Mesenchymal stem cell (in vitro differentiated cells and primary cell): Measurements from ENCODE around the gene YPEL1.

Experiments
- DNase-seq: peaks from one replicate; pipeline ENCODE4 v3.0.0-alpha.2; 2013
- H2AFZ ChIP-seq: one replicate; pipeline ENCODE4 v1.6.1; 2013; ENCODE audit warnings: low read depth, mild to moderate bottlenecking, control low read depth, inconsistent platforms, low read length, moderate library complexity
- H2AK5ac ChIP-seq: 2 replicates; pipeline ENCODE4 v1.6.1; 2013; ENCODE audit warnings: low read length, moderate library complexity, mild to moderate bottlenecking, inconsistent platforms; ENCODE audit not compliant: severe bottlenecking
- H2BK120ac ChIP-seq: one replicate; pipeline ENCODE4 v1.6.1; 2013; ENCODE audit warnings: low read depth, mild to moderate bottlenecking, inconsistent platforms, low read length, moderate library complexity
- H2BK12ac ChIP-seq, 2 experiments: one replicate each; pipeline ENCODE4 v1.6.1; 2013; ENCODE audit warnings: inconsistent platforms in 2 of 2, low read length in 2 of 2, mild to moderate bottlenecking in 2 of 2, moderate library complexity in 2 of 2, control low read depth in 1 of 2
- H2BK15ac ChIP-seq: one replicate; pipeline ENCODE4 v1.6.1; 2013; ENCODE audit warnings: mild to moderate bottlenecking, low read depth, inconsistent platforms; ENCODE audit not compliant: poor library complexity, severe bottlenecking
- H2BK5ac ChIP-seq: 2 replicates; pipeline ENCODE4 v1.6.1; 2013; ENCODE audit warnings: low read depth, mild to moderate bottlenecking, low read length, control low read depth, inconsistent platforms; ENCODE audit not compliant: poor library complexity, severe bottlenecking
- H3K14ac ChIP-seq, 2 experiments: one replicate each; pipeline ENCODE4 v1.6.1; 2013; ENCODE audit warnings: inconsistent platforms in 2 of 2, low read length in 2 of 2, control low read depth in 1 of 2, mild to moderate bottlenecking in 1 of 2, moderate library complexity in 1 of 2
- H3K18ac ChIP-seq, 2 experiments: one replicate each; pipeline ENCODE4 v1.6.1; 2013; ENCODE audit warnings: inconsistent platforms in 2 of 2, low read length in 2 of 2, control low read depth in 1 of 2, low read depth in 1 of 2, mild to moderate bottlenecking in 1 of 2
- H3K23ac ChIP-seq, 2 experiments: one replicate each; pipeline ENCODE4 v1.6.1; 2013; ENCODE audit warnings: inconsistent platforms in 2 of 2, low read length in 2 of 2, mild to moderate bottlenecking in 2 of 2, moderate library complexity in 2 of 2, control low read depth in 1 of 2
- H3K27ac ChIP-seq: 2 replicates; pipeline ENCODE4 v1.5.1; 2013; ENCODE audit warnings: mild to moderate bottlenecking, moderate library complexity, low read length, control low read depth, inconsistent platforms; ENCODE audit not compliant: poor library complexity, severe bottlenecking
- H3K27me3 ChIP-seq, 2 experiments: 2 replicates each; pipeline versions ENCODE4 v1.6.1 to v1.7.0; 2013; ENCODE audit warnings: low read length in 2 of 2, mild to moderate bottlenecking in 2 of 2, moderate library complexity in 2 of 2, control low read depth in 1 of 2, inconsistent platforms in 1 of 2; ENCODE audit not compliant: control insufficient read depth in 1 of 2, insufficient read depth in 1 of 2
- H3K36me3 ChIP-seq, 2 experiments: 2 replicates each; pipeline versions ENCODE4 v1.6.1 to v1.7.0; 2013; ENCODE audit warnings: low read length in 2 of 2, control low read depth in 1 of 2, inconsistent platforms in 1 of 2, low read depth in 1 of 2, mild to moderate bottlenecking in 1 of 2; ENCODE audit not compliant: insufficient read depth in 2 of 2, control insufficient read depth in 1 of 2
- H3K4ac ChIP-seq, 2 experiments: one replicate each; pipeline ENCODE4 v1.6.1; 2013; ENCODE audit warnings: inconsistent platforms in 2 of 2, low read length in 2 of 2, mild to moderate bottlenecking in 2 of 2, moderate library complexity in 2 of 2, control low read depth in 1 of 2, low read depth in 1 of 2
- H3K4me1 ChIP-seq: 2 replicates; pipeline ENCODE4 v1.6.1; 2013; ENCODE audit warnings: low read depth, low read length, control low read depth; ENCODE audit not compliant: control insufficient read depth, insufficient read depth
- H3K4me2 ChIP-seq: 2 replicates; pipeline ENCODE4 v1.6.1; 2013; ENCODE audit warnings: low read length, mild to moderate bottlenecking, inconsistent platforms; ENCODE audit not compliant: poor library complexity, severe bottlenecking
- H3K4me3 ChIP-seq, 2 experiments: 2 replicates each; pipeline versions ENCODE4 v1.5.1 to v1.7.0; 2013; ENCODE audit warnings: low read length in 2 of 2, mild to moderate bottlenecking in 2 of 2, control low read depth in 1 of 2, low read depth in 1 of 2; ENCODE audit not compliant: insufficient read depth in 1 of 2
- H3K79me1 ChIP-seq: replicated peaks from 2 replicates; pipeline ENCODE4 v1.6.1; 2013; ENCODE audit warnings: mild to moderate bottlenecking, control low read depth, low read length, inconsistent platforms; ENCODE audit not compliant: poor library complexity, severe bottlenecking
- H3K9ac ChIP-seq: 2 replicates; pipeline ENCODE4 v1.7.0; 2013; ENCODE audit warnings: mild to moderate bottlenecking, low read length, moderate library complexity
- H3K9me3 ChIP-seq: 2 replicates; pipeline ENCODE4 v1.7.0; 2013; ENCODE audit warnings: mild to moderate bottlenecking, low read length; ENCODE audit not compliant: control insufficient read depth
- H4K8ac ChIP-seq: one replicate; pipeline ENCODE4 v1.6.1; 2013; ENCODE audit warnings: inconsistent platforms, mild to moderate bottlenecking, low read length, moderate library complexity
- H4K91ac ChIP-seq: one replicate; pipeline ENCODE4 v1.6.1; 2013; ENCODE audit warnings: mild to moderate bottlenecking, low read length, inconsistent platforms
- WGBS: methylation state at CpG from one replicate; pipeline ENCODE4 v1.1.7; 2013; ENCODE audit warnings: mixed read lengths; 5-methylcytosine and 5-hydroxymethylcytosine counted together

The YPEL1 gene

DNA sequence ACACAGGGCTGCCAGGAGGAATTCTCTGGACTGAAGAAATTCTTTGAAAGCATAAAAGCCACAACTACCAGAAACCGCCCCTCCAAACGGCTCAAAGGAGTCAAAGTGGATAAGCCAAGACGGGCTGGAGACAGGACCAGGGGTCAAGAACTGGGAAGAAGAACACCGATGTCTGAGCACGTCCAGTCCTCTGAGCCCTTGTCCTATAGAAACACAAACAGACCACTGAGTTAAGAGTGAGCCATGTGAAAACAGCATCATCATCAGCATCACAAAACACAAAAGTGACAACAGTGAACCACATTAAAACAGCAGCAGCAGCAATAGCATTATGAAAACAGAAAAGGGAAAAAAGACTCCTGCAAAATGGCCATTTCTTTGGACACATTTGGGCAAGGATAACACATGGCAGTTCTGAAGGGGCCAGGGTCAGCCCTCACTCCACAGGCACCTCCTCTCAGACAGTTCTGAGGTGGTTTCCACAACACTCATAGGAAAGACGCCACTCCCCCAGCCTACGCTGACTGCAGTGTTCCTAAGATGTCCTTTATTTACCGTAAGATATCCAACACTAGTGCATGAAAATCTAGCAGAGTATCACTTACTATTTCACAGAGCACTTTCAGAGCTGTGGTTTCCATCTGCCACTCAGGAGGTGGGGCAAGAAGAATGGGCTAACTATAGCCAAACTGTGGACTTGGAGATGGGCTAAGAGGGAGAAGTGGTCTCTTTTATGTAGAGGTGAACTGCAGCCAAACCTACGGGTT is 28.6 kb upstream of the YPEL1 start:
- peaks cover 52 to 96% of the 10 kb centered on the region in 2 experiments for H3K36me3 ChIP-seq
- H2BK15ac ChIP-seq: no peak overlapping the region
- H2BK120ac ChIP-seq: no peak overlapping the region
- no peak overlapping the region for H2AFZ ChIP-seq
- H3K9me3 ChIP-seq: no peaks in the 10 kb centered on the region
- no peak overlapping the region for H3K9ac ChIP-seq
- no peak overlapping the region for H3K27ac ChIP-seq
- H2AK5ac ChIP-seq: no peak overlapping the region
- H3K4ac ChIP-seq: no peak overlapping the region
- no peak overlapping the region for H3K4me3 ChIP-seq
- no peak overlapping the region for H2BK5ac ChIP-seq
- no peak overlapping the region for H2BK12ac ChIP-seq
- H3K4me1 ChIP-seq: peaks cover 4% of the 10 kb centered on the region
- WGBS: 95% methylated on average over 9 of the region's 9 CpGs
- no peak overlapping the region for H3K4me2 ChIP-seq
- no peak overlapping the region for H3K23ac ChIP-seq
- no peak overlapping the region for H3K14ac ChIP-seq
- no peaks in the 10 kb centered on the region for H3K27me3 ChIP-seq
- no peak overlapping the region for H4K8ac ChIP-seq
- no peak for DNase-seq
- H4K91ac ChIP-seq: no peak overlapping the region
- peaks cover 28% of the 10 kb centered on the region for H3K79me1 ChIP-seq
- H3K18ac ChIP-seq: no peak overlapping the region

DNA sequence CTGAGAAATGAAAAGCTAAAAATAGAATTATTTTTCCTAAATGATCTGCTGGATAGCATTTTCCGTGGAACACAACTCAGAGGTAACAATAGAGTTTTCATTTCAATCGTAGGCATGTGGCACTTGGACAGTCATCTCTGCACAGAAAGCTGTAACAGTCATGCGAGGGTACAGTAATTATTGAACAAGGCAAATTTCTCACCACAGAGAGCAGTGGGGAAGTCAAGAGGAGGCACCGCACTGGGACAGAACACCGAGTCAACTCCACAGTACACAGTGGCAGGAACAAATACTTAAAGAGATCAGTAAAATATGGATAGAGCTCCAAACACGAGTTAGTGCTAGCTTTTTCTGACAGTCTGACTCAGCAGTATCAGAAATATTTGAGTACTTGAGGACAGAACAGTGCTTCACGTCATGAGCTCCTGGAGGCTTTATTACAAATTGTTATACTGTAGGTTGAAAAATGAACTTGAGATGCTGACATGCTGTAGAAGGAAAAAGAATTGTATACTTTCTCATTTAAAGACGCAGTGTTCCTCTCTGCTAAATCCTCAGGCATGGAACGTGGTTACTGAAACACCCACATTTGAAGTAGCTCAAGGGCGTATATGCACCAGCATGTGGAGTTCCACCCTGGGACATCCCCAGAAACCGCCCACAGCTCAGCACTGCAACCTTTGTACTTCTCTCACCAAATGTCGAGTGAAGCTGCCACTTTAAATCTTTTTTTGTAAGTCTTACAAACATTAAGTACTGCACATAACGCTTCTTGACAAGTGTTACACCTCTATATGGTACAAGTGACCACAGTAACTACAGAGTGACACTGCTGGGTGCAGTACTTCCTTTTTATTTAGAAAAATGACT is 27.4 kb upstream of the YPEL1 start:
- H3K4me2 ChIP-seq: no peak overlapping the region
- no peaks in the 10 kb centered on the region for H3K27me3 ChIP-seq
- peaks cover 26% of the 10 kb centered on the region for H3K79me1 ChIP-seq
- no peaks in the 10 kb centered on the region for H3K9me3 ChIP-seq
- H3K14ac ChIP-seq: no peak overlapping the region
- 97% methylated on average over 13 of the region's 13 CpGs for WGBS
- H2BK120ac ChIP-seq: no peak overlapping the region
- no peak overlapping the region for H2AK5ac ChIP-seq
- H3K4me1 ChIP-seq: peaks cover 4% of the 10 kb centered on the region
- no peak overlapping the region for H3K23ac ChIP-seq
- DNase-seq: no peak
- no peak overlapping the region for H2BK15ac ChIP-seq
- H3K4ac ChIP-seq: no peak overlapping the region
- H4K91ac ChIP-seq: no peak overlapping the region
- H2BK12ac ChIP-seq: no peak overlapping the region
- peaks cover 58 to 93% of the 10 kb centered on the region in 2 experiments for H3K36me3 ChIP-seq
- H3K27ac ChIP-seq: no peak overlapping the region
- H2BK5ac ChIP-seq: no peak overlapping the region
- no peak overlapping the region for H2AFZ ChIP-seq
- no peak overlapping the region for H3K9ac ChIP-seq
- no peak overlapping the region for H4K8ac ChIP-seq
- H3K18ac ChIP-seq: no peak overlapping the region
- H3K4me3 ChIP-seq: no peak overlapping the region

DNA sequence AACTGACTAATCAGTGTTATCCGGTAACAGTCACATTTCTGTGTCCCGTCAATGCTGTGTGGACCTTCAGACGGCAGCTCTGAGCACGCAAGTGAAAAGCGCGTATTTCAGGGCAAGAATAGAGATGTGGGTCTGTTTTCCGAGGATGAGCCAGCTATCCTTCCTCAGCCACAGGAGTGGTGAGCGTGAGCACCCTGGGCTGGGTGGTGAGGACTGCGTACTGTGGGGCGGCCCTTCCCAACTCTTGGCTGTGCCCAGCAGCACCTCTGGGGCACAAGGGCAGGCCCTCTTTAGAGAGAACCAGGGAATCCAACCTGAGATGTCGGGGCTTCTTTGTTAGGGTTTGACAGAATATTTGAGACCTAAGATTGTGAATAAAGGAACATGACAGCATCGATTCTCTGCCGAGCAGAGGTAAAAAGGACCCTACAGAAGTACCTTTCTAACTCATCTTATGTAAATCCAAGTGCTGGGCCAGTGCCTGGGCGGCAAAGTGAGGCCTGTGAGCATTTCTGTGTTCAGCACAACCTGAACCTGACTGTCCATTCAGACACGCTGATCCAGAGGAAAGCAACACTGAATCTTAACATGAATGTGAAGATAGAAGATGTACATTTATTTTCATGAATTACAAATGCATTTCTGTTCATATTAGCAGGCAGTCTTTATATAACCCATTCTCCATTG is 26.5 kb upstream of the YPEL1 start:
- Histone ChIP-seq H2BK12ac (peak overlapping the region in 1 of 2 experiments; percentile 2), H3K27me3 (no peaks in the 10 kb centered on the region), H4K91ac (no peak overlapping the region), H2BK5ac (no peak overlapping the region), H3K23ac (peak overlapping the region in 1 of 2 experiments; percentile 2), H3K14ac (no peak overlapping the region), H3K79me1 (peaks cover 23% of the 10 kb centered on the region), H2BK120ac (no peak overlapping the region), H3K9ac (no peak overlapping the region), H3K4me2 (no peak overlapping the region), H2AFZ (no peak overlapping the region), H4K8ac (no peak overlapping the region), H2BK15ac (no peak overlapping the region), H3K4me1 (peaks cover 4% of the 10 kb centered on the region), H3K4me3 (no peak overlapping the region), H3K9me3 (no peaks in the 10 kb centered on the region), H3K27ac (no peak overlapping the region), H3K4ac (no peak overlapping the region), H3K36me3 (peaks cover 54 to 87% of the 10 kb centered on the region in 2 experiments), H3K18ac (no peak overlapping the region), H2AK5ac (no peak overlapping the region)
- no peak for DNase-seq
- 99% methylated on average over 15 of the region's 15 CpGs for WGBS

DNA sequence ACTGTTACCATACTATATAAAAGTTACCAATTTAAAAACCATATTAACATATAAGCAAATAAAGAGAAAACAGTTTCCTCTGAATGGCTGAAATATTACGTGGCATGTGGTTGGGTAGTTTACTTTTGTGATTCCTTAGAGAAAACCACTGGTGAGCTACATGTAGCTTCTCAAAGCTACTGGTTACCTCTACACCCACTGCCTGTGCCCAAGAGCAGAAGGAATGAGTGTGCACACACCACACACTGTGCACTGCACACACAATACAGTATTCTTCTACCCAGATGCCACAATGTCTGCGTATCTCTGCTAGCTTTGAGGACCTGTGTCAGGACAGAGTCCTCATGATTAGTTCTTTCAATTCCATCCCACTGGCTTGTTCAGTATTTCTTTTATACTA is 25.5 kb upstream of the YPEL1 start:
- H3K14ac ChIP-seq: no peak overlapping the region
- H3K4me3 ChIP-seq: no peak overlapping the region
- no peak overlapping the region for H3K9ac ChIP-seq
- H4K91ac ChIP-seq: no peak overlapping the region
- peak; percentile 58 for DNase-seq
- WGBS: 63% methylated on average over 1 of the region's 2 CpGs
- H3K4me1 ChIP-seq: peaks cover 4% of the 10 kb centered on the region
- no peak overlapping the region for H2AK5ac ChIP-seq
- no peak overlapping the region for H2AFZ ChIP-seq
- no peak overlapping the region for H3K27ac ChIP-seq
- H2BK15ac ChIP-seq: no peak overlapping the region
- H3K9me3 ChIP-seq: no peaks in the 10 kb centered on the region
- no peak overlapping the region for H2BK12ac ChIP-seq
- no peak overlapping the region for H3K18ac ChIP-seq
- peaks cover 15% of the 10 kb centered on the region for H3K79me1 ChIP-seq
- peaks cover 48 to 76% of the 10 kb centered on the region in 2 experiments for H3K36me3 ChIP-seq
- H3K23ac ChIP-seq: no peak overlapping the region
- no peak overlapping the region for H3K4me2 ChIP-seq
- no peak overlapping the region for H3K4ac ChIP-seq
- no peak overlapping the region for H2BK5ac ChIP-seq
- no peak overlapping the region for H4K8ac ChIP-seq
- no peaks in the 10 kb centered on the region for H3K27me3 ChIP-seq
- H2BK120ac ChIP-seq: no peak overlapping the region
